Measurements from ENCODE around the gene RERE. TPM values are rescaled to one million over a fixed set of nuclear protein-coding genes. Genes with fewer than 3 reads are reported as not detected.

Gene RERE
- total RNA-seq, 1 experiment from 2014 or later, result 73.4 TPM

- intact Hi-C loops (cut with micrococcal nuclease; ENCODE audit: unreplicated experiment), result loop anchor here (5.0 kb wide), 2 partner anchors 129 to 174 kb away; no protein-coding TSS in a partner anchor
- Histone ChIP-seq H3K36me3 (ENCODE audit: low read depth) (no peaks in the 10 kb centered on the region), H3K79me2 (ENCODE audit: low read depth) (no peaks in the 10 kb centered on the region), H3K27me3 (ENCODE audit: insufficient read depth, low read depth) (no peaks in the 10 kb centered on the region), H3K4me2 (no peak overlapping the region), H3K9me3 (ENCODE audit: insufficient read depth, low read depth) (no peaks in the 10 kb centered on the region), H4K20me1 (ENCODE audit: insufficient read depth) (no peaks in the 10 kb centered on the region), H3K9me2 (ENCODE audit: insufficient read depth) (no peaks in the 10 kb centered on the region), H2AFZ (no peak overlapping the region), H3K4me1 (replicated peaks; ENCODE audit: insufficient read depth) (peaks cover 11% of the 10 kb centered on the region), H3K4me3 (no peak overlapping the region), H3F3A (ENCODE audit: insufficient read depth, low read depth) (no peaks in the 10 kb centered on the region), H3K27ac (no peak overlapping the region)
- no TSS peak for BruUV-seq (replicated peaks)
- ChIA-PET POLR2A (ENCODE audit: unreplicated experiment) (interaction anchor here (0.6 kb wide), 2 partner anchors 72 to 271 kb away, joined by 3 to 13 read pairs; no protein-coding TSS in a partner anchor), CTCF (no interaction called here)
- TF ChIP-seq EZH2 (IDR thresholded peaks at IDR 0.05; ENCODE audit: low read depth) (no peak), CTCF (conservative IDR thresholded peaks at IDR 0.05) (no peak)
- no peak for DNase-seq
These were observed 506.2 kb downstream of the RERE start for GRCh38 chr1:8311068-8311718.

GRCh38 chr1:8307628-8308027 lies 509.8 kb downstream of the RERE start:
- Histone ChIP-seq H3K4me2 (no peak overlapping the region), H3K4me1 (replicated peaks; ENCODE audit: insufficient read depth) (peaks cover 6% of the 10 kb centered on the region; the same call in 1 of the 2 replicates), H3K36me3 (ENCODE audit: low read depth) (no peaks in the 10 kb centered on the region), H3K9me3 (ENCODE audit: insufficient read depth, low read depth) (no peaks in the 10 kb centered on the region), H3K27ac (no peak overlapping the region), H3K9me2 (ENCODE audit: insufficient read depth) (no peaks in the 10 kb centered on the region), H3K4me3 (no peak overlapping the region), H3F3A (ENCODE audit: insufficient read depth, low read depth) (no peaks in the 10 kb centered on the region), H3K27me3 (ENCODE audit: insufficient read depth, low read depth) (no peaks in the 10 kb centered on the region), H2AFZ (no peak overlapping the region), H4K20me1 (ENCODE audit: insufficient read depth) (no peaks in the 10 kb centered on the region), H3K79me2 (ENCODE audit: low read depth) (no peaks in the 10 kb centered on the region)
- intact Hi-C loops (cut with micrococcal nuclease; ENCODE audit: unreplicated experiment), result no loop called here
- BruUV-seq (replicated peaks), result no TSS peak
- ChIA-PET POLR2A (ENCODE audit: unreplicated experiment) (no interaction called here), CTCF (no interaction called here)
- no peak for DNase-seq
- no peak for TF ChIP-seq EZH2 (IDR thresholded peaks at IDR 0.05; ENCODE audit: low read depth)
- TF ChIP-seq CTCF (conservative IDR thresholded peaks at IDR 0.05), result no peak

GRCh38 chr1:8303876-8304275 lies 513.6 kb downstream of the RERE start:
- Histone ChIP-seq H3K27ac (no peak overlapping the region), H2AFZ (no peak overlapping the region), H3K79me2 (ENCODE audit: low read depth) (no peaks in the 10 kb centered on the region), H3K9me3 (ENCODE audit: insufficient read depth, low read depth) (no peaks in the 10 kb centered on the region), H3K9me2 (ENCODE audit: insufficient read depth) (no peaks in the 10 kb centered on the region), H3K4me2 (no peak overlapping the region), H3K4me3 (no peak overlapping the region), H3K36me3 (ENCODE audit: low read depth) (no peaks in the 10 kb centered on the region), H3K27me3 (ENCODE audit: insufficient read depth, low read depth) (no peaks in the 10 kb centered on the region), H4K20me1 (ENCODE audit: insufficient read depth) (no peaks in the 10 kb centered on the region), H3K4me1 (replicated peaks; ENCODE audit: insufficient read depth) (peaks cover 6% of the 10 kb centered on the region; the same call in 1 of the 2 replicates), H3F3A (ENCODE audit: insufficient read depth, low read depth) (no peaks in the 10 kb centered on the region)
- no TSS peak for BruUV-seq (replicated peaks)
- CTCF ChIA-PET, result no interaction called here
- no peak for TF ChIP-seq EZH2 (IDR thresholded peaks at IDR 0.05; ENCODE audit: low read depth)
- TF ChIP-seq CTCF (conservative IDR thresholded peaks at IDR 0.05), result no peak
- intact Hi-C loops (cut with micrococcal nuclease; ENCODE audit: unreplicated experiment), result no loop called here
- POLR2A ChIA-PET (ENCODE audit: unreplicated experiment), result no interaction called here
- DNase-seq, result no peak

Data from PC-9 (cell line).